ENCODE data around the gene HPSE. TPM values are rescaled to one million over a fixed set of nuclear protein-coding genes. Genes with fewer than 3 reads are reported as not detected.
"Not testable (repeated sequence)": the region's sequence is repeated elsewhere in the genome, so short reads cannot be mapped to it uniquely, and the experiment has no call there.

The HPSE gene
- total RNA-seq, 1 experiment from 2014 or later = 3.9 TPM

DNA sequence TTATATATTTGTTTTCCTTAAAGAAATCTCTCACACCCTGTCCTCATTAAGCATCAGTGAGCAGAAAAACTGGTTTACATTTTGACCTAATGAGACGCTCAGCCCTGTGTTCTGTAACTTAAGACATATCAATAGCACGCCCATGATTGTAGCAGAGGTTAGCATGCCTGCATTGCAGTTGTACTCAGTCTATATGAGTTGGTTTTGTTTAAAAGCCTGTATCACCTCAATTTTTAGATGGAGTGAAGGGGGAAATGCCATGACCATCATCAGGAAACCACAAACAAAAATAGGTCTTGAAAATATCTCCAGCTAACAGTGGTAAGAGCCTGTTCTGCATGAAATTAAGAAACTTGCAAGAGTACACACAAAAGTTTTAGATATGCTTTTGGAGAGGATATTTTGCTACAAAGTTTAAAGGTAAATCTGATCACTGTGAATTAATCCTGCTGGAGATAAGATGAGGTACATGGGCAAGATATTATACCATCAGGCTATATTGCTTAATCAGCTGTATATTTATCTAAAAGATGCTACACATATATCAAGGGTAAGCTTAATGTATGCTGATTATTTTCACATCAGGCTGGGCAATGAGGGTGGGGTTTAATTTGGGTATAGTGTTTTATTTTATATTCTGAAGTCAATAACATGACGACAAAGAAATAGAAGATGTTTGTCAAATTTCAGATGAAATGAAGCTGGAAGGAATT lies 36.9 kb downstream of the HPSE start:
- no peaks in the 10 kb centered on the region for H3K27me3 Mint-ChIP-seq (ENCODE audit: insufficient read depth, unreplicated experiment)
- no peak overlapping the region for H3K4me3 Mint-ChIP-seq (ENCODE audit: unreplicated experiment)
- Histone ChIP-seq H3K36me3 (ENCODE audit: control insufficient read depth, insufficient read depth, low read length) (no peaks in the 10 kb centered on the region), H3K27me3 (replicated peaks; ENCODE audit: control insufficient read depth, insufficient read depth, low read length) (no peaks in the 10 kb centered on the region), H3K4me1 (no peaks in the 10 kb centered on the region), H3K9me3 (no peaks in the 10 kb centered on the region), H3K4me3 (ENCODE audit: low read depth, low read length) (no peak overlapping the region)
- intact Hi-C loops (cut with micrococcal nuclease; ENCODE audit: unreplicated experiment) = no loop called here
- H3K4me1 Mint-ChIP-seq (ENCODE audit: low read depth, unreplicated experiment) = no peaks in the 10 kb centered on the region
- no peaks in the 10 kb centered on the region for H3K9me3 Mint-ChIP-seq (ENCODE audit: unreplicated experiment)
- no TSS peak for BruUV-seq (replicated peaks)
- TF ChIP-seq, protein P1, sequence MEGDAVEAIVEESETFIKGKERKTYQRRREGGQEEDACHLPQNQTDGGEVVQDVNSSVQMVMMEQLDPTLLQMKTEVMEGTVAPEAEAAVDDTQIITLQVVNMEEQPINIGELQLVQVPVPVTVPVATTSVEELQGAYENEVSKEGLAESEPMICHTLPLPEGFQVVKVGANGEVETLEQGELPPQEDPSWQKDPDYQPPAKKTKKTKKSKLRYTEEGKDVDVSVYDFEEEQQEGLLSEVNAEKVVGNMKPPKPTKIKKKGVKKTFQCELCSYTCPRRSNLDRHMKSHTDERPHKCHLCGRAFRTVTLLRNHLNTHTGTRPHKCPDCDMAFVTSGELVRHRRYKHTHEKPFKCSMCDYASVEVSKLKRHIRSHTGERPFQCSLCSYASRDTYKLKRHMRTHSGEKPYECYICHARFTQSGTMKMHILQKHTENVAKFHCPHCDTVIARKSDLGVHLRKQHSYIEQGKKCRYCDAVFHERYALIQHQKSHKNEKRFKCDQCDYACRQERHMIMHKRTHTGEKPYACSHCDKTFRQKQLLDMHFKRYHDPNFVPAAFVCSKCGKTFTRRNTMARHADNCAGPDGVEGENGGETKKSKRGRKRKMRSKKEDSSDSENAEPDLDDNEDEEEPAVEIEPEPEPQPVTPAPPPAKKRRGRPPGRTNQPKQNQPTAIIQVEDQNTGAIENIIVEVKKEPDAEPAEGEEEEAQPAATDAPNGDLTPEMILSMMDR (IDR thresholded peaks at IDR 0.05; ENCODE audit: insufficient read depth in 1 of 2, low read depth in 1 of 2, low read length in 1 of 2, severe bottlenecking in 1 of 2, unreplicated experiment in 1 of 2) = no peak
- no peak for DNase-seq
- H3K27ac Mint-ChIP-seq (ENCODE audit: unreplicated experiment) = no peak overlapping the region
- CTCF ChIA-PET = no interaction called here
- no peaks in the 10 kb centered on the region for H3K36me3 Mint-ChIP-seq (ENCODE audit: insufficient read depth, unreplicated experiment)
- POLR2A ChIA-PET = no interaction called here

GRCh38 chr4:83293305-83294046 lies 41.2 kb downstream of the HPSE start:
- no peaks in the 10 kb centered on the region for H3K27me3 ChIP-seq (replicated peaks; ENCODE audit: control insufficient read depth, insufficient read depth, low read length)
- no peaks in the 10 kb centered on the region for H3K36me3 Mint-ChIP-seq (ENCODE audit: insufficient read depth, unreplicated experiment)
- 0 out of 2 replicates have a peak, but pooled peaks cover 3% of the 10 kb centered on the region for H3K4me1 ChIP-seq
- no peaks in the 10 kb centered on the region for H3K9me3 ChIP-seq
- no peaks in the 10 kb centered on the region for H3K27me3 Mint-ChIP-seq (ENCODE audit: insufficient read depth, unreplicated experiment)
- intact Hi-C loops (cut with micrococcal nuclease; ENCODE audit: unreplicated experiment) = no loop called here
- no TSS peak for BruUV-seq (replicated peaks)
- H3K27ac Mint-ChIP-seq (ENCODE audit: unreplicated experiment) = no peak overlapping the region
- POLR2A ChIA-PET = no interaction called here
- no peak for DNase-seq
- no peaks in the 10 kb centered on the region for H3K4me1 Mint-ChIP-seq (ENCODE audit: low read depth, unreplicated experiment)
- no peak overlapping the region for H3K4me3 ChIP-seq (ENCODE audit: low read depth, low read length)
- TF ChIP-seq, protein P1 (IDR thresholded peaks at IDR 0.05; ENCODE audit: insufficient read depth in 1 of 2, low read depth in 1 of 2, low read length in 1 of 2, severe bottlenecking in 1 of 2, unreplicated experiment in 1 of 2) = no peak
- H3K4me3 Mint-ChIP-seq (ENCODE audit: unreplicated experiment) = no peak overlapping the region
- H3K36me3 ChIP-seq (ENCODE audit: control insufficient read depth, insufficient read depth, low read length) = no peaks in the 10 kb centered on the region
- CTCF ChIA-PET = no interaction called here
- no peaks in the 10 kb centered on the region for H3K9me3 Mint-ChIP-seq (ENCODE audit: unreplicated experiment)

DNA sequence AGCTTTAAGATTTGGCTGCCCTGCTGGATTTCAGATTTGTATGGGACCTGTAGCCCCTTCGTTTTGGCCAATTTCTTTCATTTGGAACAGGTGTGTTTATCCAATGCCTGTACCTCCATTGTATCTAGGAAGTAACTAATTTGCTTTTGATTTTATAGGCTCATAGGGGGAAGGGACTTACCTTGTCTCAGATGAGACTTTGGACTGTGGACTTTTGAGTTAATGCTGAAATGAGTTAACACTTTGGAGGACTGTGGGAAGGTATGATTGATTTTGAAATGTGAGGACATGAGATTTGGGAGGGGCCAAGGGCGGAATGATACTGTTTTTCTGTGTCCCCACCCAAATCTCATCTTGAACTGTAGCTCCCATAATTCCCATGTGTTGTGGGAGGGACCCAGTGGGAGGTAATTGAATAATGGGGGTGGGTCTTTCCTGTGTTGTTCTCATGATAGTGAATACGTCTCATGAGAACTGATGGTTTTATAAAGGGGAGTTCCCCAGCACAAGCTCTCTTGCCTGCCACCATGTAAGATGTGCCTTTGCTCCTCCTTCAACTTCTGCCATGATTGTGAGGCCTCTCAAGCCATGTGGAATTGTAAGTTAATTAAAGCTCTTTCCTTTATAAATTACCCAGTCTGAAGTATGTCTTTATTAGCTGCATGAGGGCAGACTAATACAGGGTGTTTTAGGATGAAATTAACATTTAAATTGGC lies 44.4 kb downstream of the HPSE start:
- CTCF ChIA-PET = not testable (repeated sequence)

GRCh38 chr4:83288381-83288780 lies 46.3 kb downstream of the HPSE start:
- DNase-seq; H3K4me1 Mint-ChIP-seq (ENCODE audit: low read depth, unreplicated experiment); H3K27ac Mint-ChIP-seq (ENCODE audit: unreplicated experiment); CTCF ChIA-PET; H3K4me3 Mint-ChIP-seq (ENCODE audit: unreplicated experiment); BruUV-seq (replicated peaks); H3K27me3 Mint-ChIP-seq (ENCODE audit: insufficient read depth, unreplicated experiment); POLR2A ChIA-PET; H3K36me3 ChIP-seq (ENCODE audit: control insufficient read depth, insufficient read depth, low read length); H3K9me3 Mint-ChIP-seq (ENCODE audit: unreplicated experiment); H3K36me3 Mint-ChIP-seq (ENCODE audit: insufficient read depth, unreplicated experiment); H3K27me3 ChIP-seq (replicated peaks; ENCODE audit: control insufficient read depth, insufficient read depth, low read length); H3K4me1 ChIP-seq; H3K9me3 ChIP-seq; H3K4me3 ChIP-seq (ENCODE audit: low read depth, low read length): not testable (repeated sequence)
- intact Hi-C loops (cut with micrococcal nuclease; ENCODE audit: unreplicated experiment) = loop anchor here (10.0 kb wide), 1 partner anchor 384 kb away; the partner anchor contains the start of gene THAP9

More for the DNA sequence above, 44.4 kb downstream of the HPSE start:
- H3K9me3 ChIP-seq; H3K4me1 ChIP-seq; H3K4me3 Mint-ChIP-seq (ENCODE audit: unreplicated experiment); H3K36me3 Mint-ChIP-seq (ENCODE audit: insufficient read depth, unreplicated experiment); H3K36me3 ChIP-seq (ENCODE audit: control insufficient read depth, insufficient read depth, low read length); BruUV-seq (replicated peaks); intact Hi-C loops (cut with micrococcal nuclease; ENCODE audit: unreplicated experiment); H3K27me3 ChIP-seq (replicated peaks; ENCODE audit: control insufficient read depth, insufficient read depth, low read length); DNase-seq; H3K9me3 Mint-ChIP-seq (ENCODE audit: unreplicated experiment); H3K4me1 Mint-ChIP-seq (ENCODE audit: low read depth, unreplicated experiment); H3K4me3 ChIP-seq (ENCODE audit: low read depth, low read length); POLR2A ChIA-PET; H3K27ac Mint-ChIP-seq (ENCODE audit: unreplicated experiment); H3K27me3 Mint-ChIP-seq (ENCODE audit: insufficient read depth, unreplicated experiment): not testable (repeated sequence)

Measured in Caco-2 (cell line).